ENCODE results near the gene MAP1LC3B.

DNA sequence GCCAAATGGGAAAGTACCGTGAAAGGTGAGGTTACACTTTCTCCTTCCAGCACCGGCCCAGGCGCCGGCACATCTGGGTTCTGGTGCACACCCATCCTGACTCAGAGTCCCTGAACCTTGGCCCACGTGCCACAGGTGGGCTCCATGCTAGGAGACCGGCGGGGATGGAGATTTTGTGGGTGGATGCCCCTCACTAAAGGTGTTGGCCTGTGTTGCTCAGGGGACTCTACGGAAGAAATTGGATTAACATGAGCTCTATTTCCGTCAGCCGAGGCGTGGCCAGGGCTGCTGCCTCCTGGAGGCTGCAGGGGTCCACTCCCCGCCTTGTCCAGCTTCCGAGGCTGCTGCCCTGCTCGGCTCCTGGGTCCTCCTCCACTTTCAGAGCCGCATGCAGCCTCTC is 39.3 kb upstream of the MAP1LC3B start:
- TF ChIP-seq, protein P1, sequence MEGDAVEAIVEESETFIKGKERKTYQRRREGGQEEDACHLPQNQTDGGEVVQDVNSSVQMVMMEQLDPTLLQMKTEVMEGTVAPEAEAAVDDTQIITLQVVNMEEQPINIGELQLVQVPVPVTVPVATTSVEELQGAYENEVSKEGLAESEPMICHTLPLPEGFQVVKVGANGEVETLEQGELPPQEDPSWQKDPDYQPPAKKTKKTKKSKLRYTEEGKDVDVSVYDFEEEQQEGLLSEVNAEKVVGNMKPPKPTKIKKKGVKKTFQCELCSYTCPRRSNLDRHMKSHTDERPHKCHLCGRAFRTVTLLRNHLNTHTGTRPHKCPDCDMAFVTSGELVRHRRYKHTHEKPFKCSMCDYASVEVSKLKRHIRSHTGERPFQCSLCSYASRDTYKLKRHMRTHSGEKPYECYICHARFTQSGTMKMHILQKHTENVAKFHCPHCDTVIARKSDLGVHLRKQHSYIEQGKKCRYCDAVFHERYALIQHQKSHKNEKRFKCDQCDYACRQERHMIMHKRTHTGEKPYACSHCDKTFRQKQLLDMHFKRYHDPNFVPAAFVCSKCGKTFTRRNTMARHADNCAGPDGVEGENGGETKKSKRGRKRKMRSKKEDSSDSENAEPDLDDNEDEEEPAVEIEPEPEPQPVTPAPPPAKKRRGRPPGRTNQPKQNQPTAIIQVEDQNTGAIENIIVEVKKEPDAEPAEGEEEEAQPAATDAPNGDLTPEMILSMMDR (IDR thresholded peaks at IDR 0.05; ENCODE audit: low read length), result no peak
- no peak for TF ChIP-seq EZH2 (IDR thresholded peaks at IDR 0.05; ENCODE audit: borderline replicate concordance, low read length)

Data from OCI-LY1 (cell line).